Measurements from ENCODE around the gene AMFR.
"Not testable (repeated sequence)": the region's sequence is repeated elsewhere in the genome, so short reads cannot be mapped to it uniquely, and the experiment has no call there.

GRCh38 chr16:56379044-56379443 lies 46.3 kb downstream of the AMFR start:
- TF ChIP-seq CTCF, POLR2A (IDR thresholded peaks at IDR 0.05): not testable (repeated sequence)

Measured in testis (tissue), 2 donors.